ENCODE measurements around the gene FLOT1. TPM values are rescaled to one million over a fixed set of nuclear protein-coding genes. Genes with fewer than 3 reads are reported as not detected.
A peak's percentile ranks its signal among the peaks of the same experiment; 100 is the strongest.

Gene FLOT1
- total RNA-seq, 1 donor from 2014 or later, result 123 TPM

DNA sequence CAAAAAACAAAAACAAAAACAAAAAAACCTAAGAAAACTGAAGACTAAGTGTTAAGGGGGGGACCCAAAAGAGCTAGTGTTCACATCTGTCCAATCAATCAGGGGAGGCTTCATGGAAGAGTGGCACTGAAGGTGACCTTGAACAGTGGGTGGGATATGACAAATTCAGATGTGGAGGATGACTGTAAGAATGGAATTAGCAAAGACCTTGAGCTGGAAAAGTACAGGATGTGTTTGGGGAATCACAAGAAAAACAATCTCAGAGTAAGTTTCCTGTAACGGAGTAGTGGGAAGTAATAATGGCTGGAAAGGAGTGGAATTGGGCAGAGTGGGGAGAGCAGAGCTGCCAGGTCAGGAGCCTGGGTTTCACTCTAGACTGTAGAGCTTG, 4.8 kb upstream of the FLOT1 start:
- H3K27me3 ChIP-seq, result no peaks in the 10 kb centered on the region
- intact Hi-C loops (cut with DNase I), result loop anchor here (10.0 kb wide), 1 partner anchor 658 kb away; the partner anchor contains the start of gene MICA
- TF ChIP-seq, protein P1, sequence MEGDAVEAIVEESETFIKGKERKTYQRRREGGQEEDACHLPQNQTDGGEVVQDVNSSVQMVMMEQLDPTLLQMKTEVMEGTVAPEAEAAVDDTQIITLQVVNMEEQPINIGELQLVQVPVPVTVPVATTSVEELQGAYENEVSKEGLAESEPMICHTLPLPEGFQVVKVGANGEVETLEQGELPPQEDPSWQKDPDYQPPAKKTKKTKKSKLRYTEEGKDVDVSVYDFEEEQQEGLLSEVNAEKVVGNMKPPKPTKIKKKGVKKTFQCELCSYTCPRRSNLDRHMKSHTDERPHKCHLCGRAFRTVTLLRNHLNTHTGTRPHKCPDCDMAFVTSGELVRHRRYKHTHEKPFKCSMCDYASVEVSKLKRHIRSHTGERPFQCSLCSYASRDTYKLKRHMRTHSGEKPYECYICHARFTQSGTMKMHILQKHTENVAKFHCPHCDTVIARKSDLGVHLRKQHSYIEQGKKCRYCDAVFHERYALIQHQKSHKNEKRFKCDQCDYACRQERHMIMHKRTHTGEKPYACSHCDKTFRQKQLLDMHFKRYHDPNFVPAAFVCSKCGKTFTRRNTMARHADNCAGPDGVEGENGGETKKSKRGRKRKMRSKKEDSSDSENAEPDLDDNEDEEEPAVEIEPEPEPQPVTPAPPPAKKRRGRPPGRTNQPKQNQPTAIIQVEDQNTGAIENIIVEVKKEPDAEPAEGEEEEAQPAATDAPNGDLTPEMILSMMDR (IDR thresholded peaks at IDR 0.05), result no peak
- H3K4me3 ChIP-seq, result no peak overlapping the region
- no peaks in the 10 kb centered on the region for H3K36me3 ChIP-seq
- peaks cover 4 to 10% of the 10 kb centered on the region in 2 donors for H3K4me1 ChIP-seq
- H3K9me3 ChIP-seq, result no peaks in the 10 kb centered on the region
- peak overlapping the region in 1 of 2 donors; percentile 14 for H3K27ac ChIP-seq
- DNase-seq (ENCODE audit: low spot score in 2 of 2), result no peak

DNA sequence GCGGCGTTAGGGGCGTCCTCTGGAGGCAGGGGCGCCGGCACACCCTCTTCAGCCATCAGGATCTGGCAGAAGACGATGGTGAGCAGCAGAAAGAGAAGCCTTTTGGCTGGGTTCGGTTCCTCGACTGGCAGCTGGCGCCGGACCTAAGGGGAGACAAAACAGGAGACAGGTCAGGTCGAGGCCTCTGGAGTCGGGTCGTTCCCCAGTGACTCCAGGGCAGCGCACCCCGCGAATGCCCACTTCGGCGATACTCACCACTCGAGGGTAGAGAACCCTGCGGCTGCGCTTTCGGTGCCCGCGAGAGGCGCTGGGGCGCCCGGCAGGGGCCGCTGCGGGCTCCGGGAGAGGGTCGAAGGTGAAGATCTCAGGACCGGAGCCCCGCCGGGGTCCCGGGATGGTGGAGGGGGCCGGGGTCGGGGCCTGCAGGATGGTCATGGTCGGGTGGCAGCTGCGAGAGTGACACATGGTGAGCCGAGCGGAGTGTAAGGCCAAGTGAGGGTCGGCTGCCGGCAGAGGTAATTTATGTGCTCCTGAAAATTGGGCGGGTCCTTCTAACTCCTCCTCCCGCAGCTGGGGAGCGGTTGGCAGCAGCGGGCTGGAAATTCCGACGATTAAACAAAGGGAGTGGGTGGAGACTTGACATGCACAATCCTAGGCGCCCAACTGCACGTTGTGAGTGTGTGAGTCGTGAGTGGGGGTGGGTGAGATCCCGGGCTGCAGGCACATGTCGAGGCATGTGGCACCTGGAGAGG, 1.7 kb upstream of the FLOT1 start, which contains the start of gene IER3:
TSS of gene IER3 (minus strand) at position 494 of the 752 bp plus-strand sequence. CDS start at position 465, 29 bp downstream.
- peak within 1 kb of the TSS; percentile 89 to 91 for H3K4me3 ChIP-seq
- intact Hi-C loops (cut with DNase I), result loop anchor here (1.0 to 10.0 kb wide), 4 partner anchors 8 to 661 kb away; partner anchors contain the start of genes MICA, MRPS18B and PPP1R10
- peaks cover 13 to 21% of the 10 kb centered on the region in 2 donors for H3K36me3 ChIP-seq
- peak within 1 kb of the TSS; percentile 94 to 97 for H3K27ac ChIP-seq
- H3K27me3 ChIP-seq, result no peaks in the 10 kb centered on the region
- TF ChIP-seq, protein P1 (IDR thresholded peaks at IDR 0.05), result peak; percentile 80 to 83 (median 80)
- H3K9me3 ChIP-seq, result no peaks in the 10 kb centered on the region
- DNase-seq (ENCODE audit: low spot score in 2 of 2), result peak in 1 of 2 donors; percentile 91
- H3K4me1 ChIP-seq, result peaks cover 8 to 18% of the 10 kb centered on the region in 2 donors

DNA sequence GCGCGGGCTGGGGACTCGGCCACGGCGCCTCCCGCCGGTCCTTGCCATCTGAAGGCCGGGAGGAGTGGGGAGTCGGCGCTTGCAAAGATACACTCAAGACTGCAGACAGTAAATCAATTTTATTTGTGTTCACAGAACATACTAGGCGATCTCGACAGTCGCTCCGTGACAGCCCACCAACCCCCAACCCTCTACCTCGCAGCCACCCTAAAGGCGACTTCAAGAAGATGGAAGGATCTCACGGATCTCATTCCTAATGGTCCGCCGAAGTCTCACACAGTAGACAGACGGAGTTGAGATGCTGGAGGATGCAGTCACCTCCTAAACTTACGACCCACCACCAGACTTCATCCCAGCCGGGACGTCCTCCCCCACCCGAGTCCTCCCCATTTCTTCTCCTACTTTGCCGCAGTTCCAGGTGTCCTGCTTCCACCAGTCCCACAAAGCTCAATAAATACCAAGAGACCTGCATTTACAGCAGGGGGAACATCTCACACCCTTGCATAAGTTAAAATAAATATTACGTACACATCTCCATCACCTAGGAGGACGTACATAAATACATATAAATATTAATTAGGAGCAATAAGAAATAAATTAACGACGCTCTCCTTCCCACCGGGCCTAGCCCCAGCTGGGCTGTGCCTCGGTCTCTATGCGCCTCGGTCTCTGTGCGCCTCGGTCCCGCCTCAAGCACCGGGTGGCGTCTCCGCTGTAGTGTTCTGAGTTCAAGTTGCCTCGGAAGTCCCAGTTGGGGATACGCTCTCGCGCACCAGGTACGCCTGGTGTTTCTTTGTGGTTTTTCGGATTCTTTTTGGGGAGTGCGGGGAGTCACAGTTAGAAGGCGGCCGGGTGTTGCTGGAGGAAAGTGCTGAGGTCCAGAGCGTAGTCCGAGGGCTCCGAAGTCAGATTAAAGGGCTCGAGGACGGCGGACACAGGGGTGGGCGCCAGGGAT, 889 bp upstream of the FLOT1 start:
- Histone ChIP-seq H3K4me1 (peaks cover 8 to 22% of the 10 kb centered on the region in 2 donors), H3K27me3 (no peaks in the 10 kb centered on the region), H3K36me3 (peaks cover 20 to 29% of the 10 kb centered on the region in 2 donors), H3K4me3 (peak overlapping the region; percentile 89 to 91), H3K9me3 (no peaks in the 10 kb centered on the region), H3K27ac (peak overlapping the region; percentile 94 to 97)
- TF ChIP-seq, protein P1 (IDR thresholded peaks at IDR 0.05), result no peak
- intact Hi-C loops (cut with DNase I), result loop anchor here (1.0 to 10.0 kb wide), 6 partner anchors 9 to 661 kb away; partner anchors contain the start of genes MICA, MRPS18B, PPP1R10 and VARS2
- DNase-seq (ENCODE audit: low spot score in 2 of 2), result peak in 1 of 2 donors; percentile 69

DNA sequence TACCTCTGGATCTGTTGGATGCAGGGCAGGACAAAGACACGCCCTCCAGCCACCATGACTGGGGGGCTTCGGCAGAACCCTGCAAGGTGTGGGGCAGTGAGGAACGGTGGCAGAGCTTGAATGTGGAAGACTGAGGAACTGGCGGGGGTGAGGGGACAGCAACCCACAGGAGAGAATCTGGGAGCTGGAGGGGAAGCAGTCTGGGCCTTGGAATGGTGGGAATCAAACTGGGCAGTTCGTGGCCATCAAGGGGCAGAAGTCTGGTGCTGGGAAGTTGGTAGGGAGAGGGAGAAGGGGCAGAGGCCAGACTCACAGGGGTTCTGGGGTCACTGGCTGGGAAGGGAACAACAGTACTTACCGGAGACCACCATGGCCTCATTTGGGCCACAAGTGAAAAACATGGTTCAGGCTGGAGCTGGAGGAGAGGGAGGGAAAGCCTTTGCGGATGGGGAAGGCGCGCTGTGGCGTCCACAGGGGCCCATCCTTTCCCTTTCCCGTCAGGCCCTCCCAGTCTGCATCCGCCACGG, 635 bp downstream of the FLOT1 start:
- intact Hi-C loops (cut with DNase I), result loop anchor here (1.0 to 10.0 kb wide), 6 partner anchors 21 to 663 kb away; partner anchors contain the start of genes MICA, MRPS18B, PPP1R10 and VARS2
- Histone ChIP-seq H3K4me3 (peak overlapping the region; percentile 89 to 91), H3K9me3 (no peaks in the 10 kb centered on the region), H3K27me3 (no peaks in the 10 kb centered on the region), H3K4me1 (peaks cover 8 to 25% of the 10 kb centered on the region in 2 donors), H3K27ac (peak overlapping the region; percentile 94 to 97), H3K36me3 (peaks cover 33 to 44% of the 10 kb centered on the region in 2 donors)
- TF ChIP-seq, protein P1 (IDR thresholded peaks at IDR 0.05), result no peak
- DNase-seq (ENCODE audit: low spot score in 2 of 2), result no peak

Measured in ascending aorta (tissue), 2 donors.